Measurements from ENCODE around the gene XRCC4.

XRCC4 gene

GRCh38 chr5:83035373-83036100, 41.8 kb upstream of the XRCC4 start:
- WGBS (ENCODE audit: extremely low coverage, insufficient coverage, low lambda C conversion rate), result no CpG with 5 or more reads among the region's 5 CpGs

GRCh38 chr5:83036991-83037575, 40.3 kb upstream of the XRCC4 start:
- H2BK15ac ChIP-seq (replicated peaks; ENCODE audit: low read depth), result no peak overlapping the region
- H3K79me2 ChIP-seq (ENCODE audit: control insufficient read depth, insufficient read depth, low read length), result no peaks in the 10 kb centered on the region
- H2AK5ac ChIP-seq (ENCODE audit: low read length), result no peak overlapping the region
- H3K4me2 ChIP-seq (ENCODE audit: low read length), result no peak overlapping the region
- H4K8ac ChIP-seq (ENCODE audit: low read depth, low read length), result no peak overlapping the region
- H3K4ac ChIP-seq (ENCODE audit: low read depth, low read length), result no peak overlapping the region
- H3K18ac ChIP-seq (ENCODE audit: low read length), result no peak overlapping the region
- H3K4me3 ChIP-seq (ENCODE audit: low read length), result no peak overlapping the region
- no peak overlapping the region for H3K9ac ChIP-seq (ENCODE audit: low read length)
- no peak overlapping the region for H2BK5ac ChIP-seq (ENCODE audit: low read length)
- no peak overlapping the region for H4K5ac ChIP-seq (ENCODE audit: low read length)
- H2BK120ac ChIP-seq (ENCODE audit: low read depth, low read length), result no peak overlapping the region
- no peak overlapping the region for H3K56ac ChIP-seq (ENCODE audit: low read length)
- H3K27me3 ChIP-seq (ENCODE audit: insufficient read depth, low read length, poor library complexity), result no peaks in the 10 kb centered on the region
- H3K79me1 ChIP-seq (ENCODE audit: low read length), result no peaks in the 10 kb centered on the region
- no peak overlapping the region for H3K27ac ChIP-seq (ENCODE audit: low read depth, low read length)
- DNase-seq, result no peak
- H3K36me3 ChIP-seq (ENCODE audit: control insufficient read depth, insufficient read depth, low read length), result no peaks in the 10 kb centered on the region
- no peak overlapping the region for H3K23ac ChIP-seq (ENCODE audit: low read length)
- WGBS (ENCODE audit: extremely low coverage, insufficient coverage, low lambda C conversion rate), result no CpG with 5 or more reads among the region's 4 CpGs
- no peaks in the 10 kb centered on the region for H3K4me1 ChIP-seq (ENCODE audit: control insufficient read depth, low read depth, low read length)

More at GRCh38 chr5:83035373-83036100, 41.8 kb upstream of the XRCC4 start:
- Histone ChIP-seq H3K27me3 (ENCODE audit: insufficient read depth, low read length, poor library complexity) (no peaks in the 10 kb centered on the region), H3K4me3 (ENCODE audit: low read length) (no peak overlapping the region), H4K8ac (ENCODE audit: low read depth, low read length) (no peak overlapping the region), H3K36me3 (ENCODE audit: control insufficient read depth, insufficient read depth, low read length) (no peaks in the 10 kb centered on the region), H3K4me1 (ENCODE audit: control insufficient read depth, low read depth, low read length) (no peaks in the 10 kb centered on the region), H2BK5ac (ENCODE audit: low read length) (no peak overlapping the region), H3K4ac (ENCODE audit: low read depth, low read length) (no peak overlapping the region), H3K4me2 (ENCODE audit: low read length) (no peak overlapping the region), H3K79me1 (ENCODE audit: low read length) (no peaks in the 10 kb centered on the region), H2AK5ac (ENCODE audit: low read length) (no peak overlapping the region), H3K9ac (ENCODE audit: low read length) (no peak overlapping the region), H4K5ac (ENCODE audit: low read length) (no peak overlapping the region), H3K18ac (ENCODE audit: low read length) (no peak overlapping the region), H3K56ac (ENCODE audit: low read length) (no peak overlapping the region), H2BK15ac (replicated peaks; ENCODE audit: low read depth) (no peak overlapping the region), H3K27ac (ENCODE audit: low read depth, low read length) (no peak overlapping the region), H3K23ac (ENCODE audit: low read length) (no peak overlapping the region), H3K79me2 (ENCODE audit: control insufficient read depth, insufficient read depth, low read length) (no peaks in the 10 kb centered on the region), H2BK120ac (ENCODE audit: low read depth, low read length) (no peak overlapping the region)
- DNase-seq, result no peak

GRCh38 chr5:83038924-83039323, 38.4 kb upstream of the XRCC4 start:
- Histone ChIP-seq H3K56ac (ENCODE audit: low read length) (no peak overlapping the region), H2AK5ac (ENCODE audit: low read length) (no peak overlapping the region), H3K27me3 (ENCODE audit: insufficient read depth, low read length, poor library complexity) (no peaks in the 10 kb centered on the region), H3K4me3 (ENCODE audit: low read length) (no peak overlapping the region), H3K18ac (ENCODE audit: low read length) (no peak overlapping the region), H4K8ac (ENCODE audit: low read depth, low read length) (no peak overlapping the region), H2BK15ac (replicated peaks; ENCODE audit: low read depth) (no peak overlapping the region), H3K4ac (ENCODE audit: low read depth, low read length) (no peak overlapping the region), H3K79me1 (ENCODE audit: low read length) (no peaks in the 10 kb centered on the region), H2BK5ac (ENCODE audit: low read length) (no peak overlapping the region), H3K27ac (ENCODE audit: low read depth, low read length) (no peak overlapping the region), H4K5ac (ENCODE audit: low read length) (no peak overlapping the region), H3K36me3 (ENCODE audit: control insufficient read depth, insufficient read depth, low read length) (no peaks in the 10 kb centered on the region), H3K4me2 (ENCODE audit: low read length) (no peak overlapping the region), H3K23ac (ENCODE audit: low read length) (no peak overlapping the region), H3K9ac (ENCODE audit: low read length) (no peak overlapping the region), H3K79me2 (ENCODE audit: control insufficient read depth, insufficient read depth, low read length) (no peaks in the 10 kb centered on the region), H3K4me1 (ENCODE audit: control insufficient read depth, low read depth, low read length) (no peaks in the 10 kb centered on the region), H2BK120ac (ENCODE audit: low read depth, low read length) (no peak overlapping the region)
- no CpG with 5 or more reads among the region's 3 CpGs for WGBS (ENCODE audit: extremely low coverage, insufficient coverage, low lambda C conversion rate)
- DNase-seq, result no peak

GRCh38 chr5:83042507-83042906, 34.8 kb upstream of the XRCC4 start:
- Histone ChIP-seq H3K27me3 (ENCODE audit: insufficient read depth, low read length, poor library complexity) (no peaks in the 10 kb centered on the region), H3K4ac (ENCODE audit: low read depth, low read length) (no peak overlapping the region), H2BK5ac (ENCODE audit: low read length) (no peak overlapping the region), H3K56ac (ENCODE audit: low read length) (no peak overlapping the region), H3K4me3 (ENCODE audit: low read length) (no peak overlapping the region), H3K23ac (ENCODE audit: low read length) (no peak overlapping the region), H4K8ac (ENCODE audit: low read depth, low read length) (no peak overlapping the region), H3K36me3 (ENCODE audit: control insufficient read depth, insufficient read depth, low read length) (no peaks in the 10 kb centered on the region), H3K4me1 (ENCODE audit: control insufficient read depth, low read depth, low read length) (no peaks in the 10 kb centered on the region), H3K4me2 (ENCODE audit: low read length) (no peak overlapping the region), H4K5ac (ENCODE audit: low read length) (no peak overlapping the region), H3K79me2 (ENCODE audit: control insufficient read depth, insufficient read depth, low read length) (no peaks in the 10 kb centered on the region), H3K79me1 (ENCODE audit: low read length) (no peaks in the 10 kb centered on the region), H2AK5ac (ENCODE audit: low read length) (no peak overlapping the region), H2BK15ac (replicated peaks; ENCODE audit: low read depth) (no peak overlapping the region), H3K9ac (ENCODE audit: low read length) (no peak overlapping the region), H2BK120ac (ENCODE audit: low read depth, low read length) (no peak overlapping the region), H3K18ac (ENCODE audit: low read length) (no peak overlapping the region), H3K27ac (ENCODE audit: low read depth, low read length) (no peak overlapping the region)
- no CpG with 5 or more reads among the region's 3 CpGs for WGBS (ENCODE audit: extremely low coverage, insufficient coverage, low lambda C conversion rate)
- no peak for DNase-seq

GRCh38 chr5:83044926-83045325, 32.4 kb upstream of the XRCC4 start:
- H2BK5ac ChIP-seq (ENCODE audit: low read length), result no peak overlapping the region
- H4K5ac ChIP-seq (ENCODE audit: low read length), result no peak overlapping the region
- no peaks in the 10 kb centered on the region for H3K79me2 ChIP-seq (ENCODE audit: control insufficient read depth, insufficient read depth, low read length)
- no peaks in the 10 kb centered on the region for H3K36me3 ChIP-seq (ENCODE audit: control insufficient read depth, insufficient read depth, low read length)
- H3K27ac ChIP-seq (ENCODE audit: low read depth, low read length), result no peak overlapping the region
- no peak overlapping the region for H3K56ac ChIP-seq (ENCODE audit: low read length)
- DNase-seq, result no peak
- H3K27me3 ChIP-seq (ENCODE audit: insufficient read depth, low read length, poor library complexity), result no peaks in the 10 kb centered on the region
- H3K4ac ChIP-seq (ENCODE audit: low read depth, low read length), result no peak overlapping the region
- no peak overlapping the region for H3K23ac ChIP-seq (ENCODE audit: low read length)
- no peak overlapping the region for H2BK15ac ChIP-seq (replicated peaks; ENCODE audit: low read depth)
- no CpG with 5 or more reads among the region's 2 CpGs for WGBS (ENCODE audit: extremely low coverage, insufficient coverage, low lambda C conversion rate)
- no peak overlapping the region for H3K9ac ChIP-seq (ENCODE audit: low read length)
- H3K4me2 ChIP-seq (ENCODE audit: low read length), result no peak overlapping the region
- H3K79me1 ChIP-seq (ENCODE audit: low read length), result no peaks in the 10 kb centered on the region
- no peak overlapping the region for H4K8ac ChIP-seq (ENCODE audit: low read depth, low read length)
- H2BK120ac ChIP-seq (ENCODE audit: low read depth, low read length), result no peak overlapping the region
- H3K4me1 ChIP-seq (ENCODE audit: control insufficient read depth, low read depth, low read length), result no peaks in the 10 kb centered on the region
- no peak overlapping the region for H2AK5ac ChIP-seq (ENCODE audit: low read length)
- H3K4me3 ChIP-seq (ENCODE audit: low read length), result no peak overlapping the region
- no peak overlapping the region for H3K18ac ChIP-seq (ENCODE audit: low read length)

- Histone ChIP-seq H3K79me1 (ENCODE audit: low read length) (no peaks in the 10 kb centered on the region), H2AK5ac (ENCODE audit: low read length) (no peak overlapping the region), H3K4ac (ENCODE audit: low read depth, low read length) (no peak overlapping the region), H2BK15ac (replicated peaks; ENCODE audit: low read depth) (no peak overlapping the region), H2BK120ac (ENCODE audit: low read depth, low read length) (no peak overlapping the region), H3K27ac (ENCODE audit: low read depth, low read length) (no peak overlapping the region), H2BK5ac (ENCODE audit: low read length) (no peak overlapping the region), H3K4me1 (ENCODE audit: control insufficient read depth, low read depth, low read length) (no peaks in the 10 kb centered on the region), H3K36me3 (ENCODE audit: control insufficient read depth, insufficient read depth, low read length) (no peaks in the 10 kb centered on the region), H3K9ac (ENCODE audit: low read length) (no peak overlapping the region), H3K79me2 (ENCODE audit: control insufficient read depth, insufficient read depth, low read length) (no peaks in the 10 kb centered on the region), H3K27me3 (ENCODE audit: insufficient read depth, low read length, poor library complexity) (no peaks in the 10 kb centered on the region), H4K8ac (ENCODE audit: low read depth, low read length) (no peak overlapping the region), H3K4me3 (ENCODE audit: low read length) (no peak overlapping the region), H3K18ac (ENCODE audit: low read length) (no peak overlapping the region), H3K56ac (ENCODE audit: low read length) (no peak overlapping the region), H3K23ac (ENCODE audit: low read length) (no peak overlapping the region), H4K5ac (ENCODE audit: low read length) (no peak overlapping the region), H3K4me2 (ENCODE audit: low read length) (no peak overlapping the region)
- DNase-seq, result no peak
- WGBS (ENCODE audit: extremely low coverage, insufficient coverage, low lambda C conversion rate), result no CpG with 5 or more reads among the region's 3 CpGs
These were observed 29.1 kb upstream of the XRCC4 start for GRCh38 chr5:83048277-83048676.
